ENCODE results near the gene IGFN1. TPM values are rescaled to one million over a fixed set of nuclear protein-coding genes. Genes with fewer than 3 reads are reported as not detected.
A peak's percentile ranks its signal among the peaks of the same experiment; 100 is the strongest.

IGFN1 gene
- total and polyA plus RNA-seq, 9 of the 15 experiments (the other 6 are each of a cell fraction or from before 2014, with no cell fraction given) = 0.04 TPM; not detected in 8

DNA sequence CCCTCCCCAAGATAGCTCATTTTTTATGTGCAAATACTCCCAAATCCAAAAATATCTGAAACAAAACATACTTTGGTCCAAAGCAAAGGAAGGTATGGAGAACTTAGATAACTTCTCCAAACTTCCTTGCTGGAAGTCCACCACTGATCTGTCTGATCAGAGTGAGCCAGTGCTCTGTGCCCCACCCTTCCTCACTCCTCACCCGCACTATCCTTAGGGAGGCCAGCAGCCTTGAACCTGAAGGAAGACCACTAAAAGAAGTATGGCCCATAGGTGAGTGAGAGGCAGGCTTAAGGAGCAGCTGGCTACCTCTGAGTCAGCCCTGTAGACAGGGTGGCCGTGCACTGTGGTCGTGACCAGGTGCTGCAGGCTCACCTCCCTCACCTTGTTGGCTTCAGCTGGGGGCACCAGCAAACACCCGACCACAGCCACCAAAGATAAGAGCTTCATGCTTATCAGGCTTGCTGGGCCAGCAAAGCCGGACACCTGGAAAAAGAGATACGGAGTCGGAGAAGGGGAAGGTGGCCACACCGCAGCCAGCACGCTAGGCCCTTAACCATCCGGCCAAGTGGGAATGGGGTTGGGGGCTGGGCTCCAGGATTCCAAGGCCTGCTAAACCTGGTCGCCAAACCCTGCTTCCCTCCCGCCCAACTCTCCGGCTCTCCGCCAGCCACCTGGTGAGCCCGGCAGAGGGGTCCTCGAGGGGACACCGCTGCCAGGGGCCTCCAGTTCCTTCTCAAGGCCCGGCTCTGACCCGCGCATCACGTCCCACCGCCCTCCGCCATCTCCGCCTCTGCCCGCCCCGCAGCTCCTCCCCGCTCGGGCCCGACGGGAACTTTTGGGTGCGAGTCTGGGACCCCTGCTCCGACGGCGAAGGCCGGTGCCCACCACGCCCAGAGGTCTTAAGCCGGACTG lies 36.9 kb upstream of the IGFN1 start (continued):
- TF ChIP-seq, protein P1, sequence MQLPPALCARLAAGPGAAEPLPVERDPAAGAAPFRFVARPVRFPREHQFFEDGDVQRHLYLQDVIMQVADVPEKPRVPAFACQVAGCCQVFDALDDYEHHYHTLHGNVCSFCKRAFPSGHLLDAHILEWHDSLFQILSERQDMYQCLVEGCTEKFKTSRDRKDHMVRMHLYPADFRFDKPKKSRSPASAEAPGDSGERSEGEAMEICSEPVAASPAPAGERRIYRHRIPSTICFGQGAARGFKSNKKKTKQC (CRISPR knock-in tag; IDR thresholded peaks at IDR 0.05) = peak; percentile 43; the same call in 1 of the 2 replicates
- TF ChIP-seq HDAC1 (IDR thresholded peaks at IDR 0.05) (peak in 1 of 2 experiments; percentile 72; a peak in 2 of 4 replicates), TCF7L2 (IDR thresholded peaks at IDR 0.05; ENCODE audit: low read depth, low read length) (no peak), CXXC5 (CRISPR knock-in tag; IDR thresholded peaks at IDR 0.05) (peak; percentile 82), RFX5 (IDR thresholded peaks at IDR 0.05; ENCODE audit: low read depth, low read length) (no peak), ZNF609 (CRISPR knock-in tag; IDR thresholded peaks at IDR 0.05; ENCODE audit: borderline replicate concordance) (peak; percentile 66; the same call in 1 of the 2 replicates), CHD2 (IDR thresholded peaks at IDR 0.05; ENCODE audit: low read depth, low read length) (peak; percentile 28; the same call in 1 of the 2 replicates), ZNF311 (CRISPR knock-in tag; IDR thresholded peaks at IDR 0.05) (no peak), KLF1 (tag; IDR thresholded peaks at IDR 0.05) (no peak), RBM14 (IDR thresholded peaks at IDR 0.05; ENCODE audit: borderline replicate concordance, insufficient read depth, low read depth, low read length) (no peak), PCBP1 (IDR thresholded peaks at IDR 0.05; ENCODE audit: low read depth, low read length, poor library complexity, severe bottlenecking) (peak; percentile 60), PHF8 (IDR thresholded peaks at IDR 0.05; ENCODE audit: borderline replicate concordance, low read length) (peak; percentile 63), L3MBTL2 (IDR thresholded peaks at IDR 0.05) (peak; percentile 28; the same call in 1 of the 2 replicates), ZNF224 (CRISPR knock-in tag; IDR thresholded peaks at IDR 0.05) (no peak), BCOR (IDR thresholded peaks at IDR 0.05) (peak; percentile 55; the same call in 1 of the 2 replicates), HDGF (IDR thresholded peaks at IDR 0.05) (peak; percentile 34; the same call in 1 of the 2 replicates), PML (IDR thresholded peaks at IDR 0.05; ENCODE audit: low read length) (peak; percentile 95), MYNN (IDR thresholded peaks at IDR 0.05) (peak; percentile 66), MYNN (CRISPR knock-in tag; IDR thresholded peaks at IDR 0.05) (no peak), RCOR1 (IDR thresholded peaks at IDR 0.05; ENCODE audit: borderline replicate concordance in 1 of 2, low read depth in 2 of 2, low read length in 2 of 2) (peak in 1 of 2 experiments; percentile 59; a peak in 2 of 4 replicates), XRCC5 (IDR thresholded peaks at IDR 0.05; ENCODE audit: low read depth, low read length) (0 out of 2 replicates have a peak, but pooled peaks have one; percentile 67), ZNF778 (CRISPR knock-in tag; IDR thresholded peaks at IDR 0.05) (no peak), ZNF197 (CRISPR knock-in tag; IDR thresholded peaks at IDR 0.05; ENCODE audit: low read depth) (0 out of 2 replicates have a peak, but pooled peaks have one; percentile 65)

Data from K562 (cell line).